PFSK-1 (cell line): ENCODE data around the gene BRCA2.

Experiments
- FOXP2 ChIP-seq: optimal IDR thresholded peaks from 2 replicates; pipeline ENCODE3; 2011; ENCODE audit warnings: borderline replicate concordance, control low read depth, inconsistent platforms; ENCODE audit not compliant: insufficient read depth; ENCODE audit errors: extremely low read length, extremely low read depth
- POLR2AphosphoS5 ChIP-seq: IDR thresholded peaks from 2 replicates; pipeline ENCODE4 v1.6.1; 2012; ENCODE audit warnings: low read depth, mild to moderate bottlenecking, control low read depth, low read length, moderate library complexity
- REST ChIP-seq, 2 experiments: IDR thresholded peaks; 2 replicates each; pipeline versions ENCODE4 v1.6.1 to v1.8.0; 2011 to 2012; ENCODE audit warnings: low read depth in 2 of 2, low read length in 2 of 2, control low read depth in 1 of 2, inconsistent platforms in 1 of 2, mild to moderate bottlenecking in 1 of 2, moderate library complexity in 1 of 2; ENCODE audit not compliant: insufficient read depth in 1 of 2
- SIN3A ChIP-seq: IDR thresholded peaks from 2 replicates; pipeline ENCODE4 v1.6.1; 2012; ENCODE audit warnings: mild to moderate bottlenecking, low read length, moderate library complexity, borderline replicate concordance; ENCODE audit not compliant: insufficient read depth
- TAF1 ChIP-seq: IDR thresholded peaks from 2 replicates; pipeline ENCODE4 v1.6.1; 2012; ENCODE audit warnings: low read length, control low read depth, borderline replicate concordance; ENCODE audit not compliant: insufficient read depth

BRCA2 gene

GRCh38 chr13:32299893-32300292 lies 15.4 kb upstream of the BRCA2 start:
- TF ChIP-seq REST (IDR thresholded peaks at IDR 0.05; ENCODE audit: insufficient read depth in 1 of 2, low read depth in 2 of 2, low read length in 2 of 2) (no peak), POLR2AphosphoS5 (no peak), TAF1 (no peak), SIN3A (no peak), FOXP2 (no peak)

GRCh38 chr13:32300406-32300805 lies 14.9 kb upstream of the BRCA2 start:
- TF ChIP-seq SIN3A, result no peak
- no peak for TF ChIP-seq REST (IDR thresholded peaks at IDR 0.05; ENCODE audit: insufficient read depth in 1 of 2, low read depth in 2 of 2, low read length in 2 of 2)
- no peak for TF ChIP-seq POLR2AphosphoS5
- TF ChIP-seq TAF1, result no peak
- no peak for TF ChIP-seq FOXP2

DNA sequence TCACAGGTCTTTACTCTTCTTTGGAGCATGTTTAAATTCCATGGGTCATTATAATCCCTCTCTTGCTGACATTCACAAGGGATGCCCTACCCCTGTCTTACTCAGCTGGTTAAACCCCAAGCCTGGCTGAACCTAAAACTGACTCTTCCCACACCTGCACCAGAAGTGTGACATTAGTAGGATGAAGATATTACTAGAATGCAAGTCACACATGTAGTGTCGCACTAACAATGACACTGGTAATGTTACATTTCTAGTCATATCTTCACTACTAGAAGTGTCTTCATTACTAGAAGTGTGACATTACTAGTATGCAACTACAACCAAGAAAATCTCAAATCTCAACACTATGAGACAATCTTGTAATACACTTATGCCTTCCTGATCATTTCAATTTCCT lies 14.4 kb upstream of the BRCA2 start:
- TF ChIP-seq REST (IDR thresholded peaks at IDR 0.05; ENCODE audit: insufficient read depth in 1 of 2, low read depth in 2 of 2, low read length in 2 of 2) (no peak), SIN3A (no peak), POLR2AphosphoS5 (no peak), FOXP2 (no peak), TAF1 (no peak)

DNA sequence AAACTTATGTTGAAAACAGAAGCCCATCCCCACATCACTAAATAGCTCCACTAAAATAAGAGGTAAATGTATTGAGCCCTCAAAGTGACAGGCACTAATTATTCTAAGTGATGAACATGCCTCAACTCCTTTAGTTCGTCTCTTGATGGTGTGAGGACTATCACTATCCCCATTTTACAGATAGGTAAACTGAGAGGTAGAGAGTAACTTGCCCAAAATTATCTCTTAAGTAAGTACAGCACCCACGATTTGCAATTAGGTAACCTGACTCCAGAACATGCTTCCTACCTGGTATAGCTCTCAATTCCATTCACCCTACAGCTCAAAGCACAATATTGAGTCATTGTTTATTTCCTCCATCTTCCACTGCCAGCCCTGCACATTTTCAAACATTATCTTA lies 12.8 kb upstream of the BRCA2 start:
- TF ChIP-seq FOXP2, result no peak
- no peak for TF ChIP-seq REST (IDR thresholded peaks at IDR 0.05; ENCODE audit: insufficient read depth in 1 of 2, low read depth in 2 of 2, low read length in 2 of 2)
- no peak for TF ChIP-seq POLR2AphosphoS5
- no peak for TF ChIP-seq TAF1
- TF ChIP-seq SIN3A, result no peak

DNA sequence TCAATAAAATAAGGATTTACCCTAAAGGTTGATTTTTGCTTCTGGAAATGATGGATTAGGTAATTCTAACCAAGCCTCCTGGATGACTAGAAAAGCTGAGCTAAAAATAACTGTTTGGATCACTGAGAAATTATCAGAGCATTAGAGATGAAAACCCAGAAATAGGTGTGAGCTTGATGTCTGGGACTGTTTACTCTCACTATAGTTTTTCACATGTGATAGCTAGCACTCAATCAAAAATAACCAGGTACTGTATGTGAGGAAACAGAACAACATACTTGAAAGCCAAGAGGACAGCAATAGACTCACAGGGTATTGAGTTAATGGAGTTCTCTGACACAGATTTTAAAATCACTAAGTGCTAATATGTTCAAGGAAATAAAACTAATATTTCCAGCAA lies 9.7 kb upstream of the BRCA2 start:
- TF ChIP-seq POLR2AphosphoS5, result no peak
- no peak for TF ChIP-seq SIN3A
- no peak for TF ChIP-seq REST (IDR thresholded peaks at IDR 0.05; ENCODE audit: insufficient read depth in 1 of 2, low read depth in 2 of 2, low read length in 2 of 2)
- no peak for TF ChIP-seq TAF1
- no peak for TF ChIP-seq FOXP2
